OCI-LY1 (cell line): ENCODE results near the gene IPO13.

Experiments
- H2AFZ ChIP-seq: fragments of 200-600 bp; sonication (generic), shearing (Covaris generic); 2 replicates; pipeline ENCODE4 v1.6.0; 2014; ENCODE audit warnings: antibody characterized with exemption, mild to moderate bottlenecking, low read length
- H3F3A ChIP-seq: fragments of 200-600 bp; sonication (generic), shearing (Covaris generic); 2 replicates; pipeline ENCODE4 v1.6.0; 2014; ENCODE audit warnings: mild to moderate bottlenecking, antibody characterized with exemption, low read length, moderate library complexity; ENCODE audit not compliant: insufficient read depth
- H3K27ac ChIP-seq: fragments of 200-600 bp; sonication (generic); 2 replicates; pipeline ENCODE4 v1.5.1; 2014; ENCODE audit warnings: low read length, mixed run types, mild to moderate bottlenecking, low read depth; ENCODE audit not compliant: poor library complexity, severe bottlenecking
- H3K27me3 ChIP-seq: fragments of 200-600 bp; sonication (generic); 2 replicates; pipeline ENCODE4 v1.6.0; 2014; ENCODE audit warnings: antibody characterized with exemption, mild to moderate bottlenecking, low read length, moderate library complexity; ENCODE audit not compliant: insufficient read depth
- H3K36me3 ChIP-seq: fragments of 200-600 bp; sonication (generic); 2 replicates; pipeline ENCODE4 v1.6.1; 2014; ENCODE audit warnings: mild to moderate bottlenecking, antibody characterized with exemption, low read length, moderate library complexity, mixed read lengths; ENCODE audit not compliant: insufficient read depth
- H3K4me1 ChIP-seq: fragments of 200-600 bp; sonication (generic); 2 replicates; pipeline ENCODE4 v1.5.1; 2014; ENCODE audit warnings: mild to moderate bottlenecking, low read length, moderate library complexity; ENCODE audit not compliant: insufficient read depth, severe bottlenecking
- H3K4me2 ChIP-seq: fragments of 200-600 bp; sonication (generic), shearing (Covaris generic); 2 replicates; pipeline ENCODE4 v1.6.1; 2014; ENCODE audit warnings: low read length
- H3K4me3 ChIP-seq: fragments of 200-600 bp; sonication (generic); 2 replicates; pipeline ENCODE4 v1.5.1; 2014; ENCODE audit warnings: low read length, low read depth, mild to moderate bottlenecking, mixed read lengths; ENCODE audit not compliant: poor library complexity, severe bottlenecking
- H3K79me2 ChIP-seq: fragments of 200-600 bp; shearing (Covaris generic); 2 replicates; pipeline ENCODE4 v1.6.1; 2016; ENCODE audit warnings: mixed run types, low read length, mixed read lengths; ENCODE audit not compliant: insufficient read depth
- H3K9ac ChIP-seq: fragments of 200-600 bp; sonication (generic), shearing (Covaris generic); 2 replicates; pipeline ENCODE4 v1.6.1; 2014; ENCODE audit warnings: mild to moderate bottlenecking, low read length, mixed read lengths
- H3K9me2 ChIP-seq: fragments of 200-600 bp; sonication (generic), shearing (Covaris generic); 2 replicates; pipeline ENCODE4 v1.6.1; 2014; ENCODE audit warnings: low read depth, mild to moderate bottlenecking, low read length, mixed read lengths
- H3K9me3 ChIP-seq: fragments of 200-600 bp; shearing (Covaris generic); 2 replicates; pipeline ENCODE4 v1.6.1; 2014; ENCODE audit warnings: low read length, mixed read lengths
- H4K20me1 ChIP-seq: fragments of 200-600 bp; sonication (generic), shearing (Covaris generic); 2 replicates; pipeline ENCODE4 v1.6.0; 2016; ENCODE audit warnings: mild to moderate bottlenecking, low read length; ENCODE audit not compliant: insufficient read depth
- CTCF ChIP-seq: fragments of 200-600 bp; sonication (generic), shearing (Covaris generic); IDR thresholded peaks from 2 replicates; pipeline ENCODE4 v1.5.1; 2017; ENCODE audit warnings: mild to moderate bottlenecking, antibody characterized with exemption, low read length, moderate library complexity, mixed read lengths
- EZH2 ChIP-seq: fragments of 200-600 bp; sonication (generic), shearing (Covaris generic); IDR thresholded peaks from 2 replicates; pipeline ENCODE4 v1.8.0; 2017; ENCODE audit warnings: borderline replicate concordance, mixed run types, mild to moderate bottlenecking, antibody characterized with exemption, low read length, moderate library complexity, mixed read lengths

IPO13 gene

GRCh38 chr1:43982241-43982640 is 35.5 kb downstream of the IPO13 start:
- no peaks in the 10 kb centered on the region for H4K20me1 ChIP-seq
- H3K27me3 ChIP-seq: 0 out of 2 replicates have a peak, but pooled peaks cover 8% of the 10 kb centered on the region
- no peaks in the 10 kb centered on the region for H3K9me3 ChIP-seq
- peaks cover 4% of the 10 kb centered on the region; the same call in 1 of the 2 replicates for H3F3A ChIP-seq
- H3K79me2 ChIP-seq: no peaks in the 10 kb centered on the region
- H3K9ac ChIP-seq: no peak overlapping the region
- TF ChIP-seq CTCF: no peak
- no peak for TF ChIP-seq EZH2
- H3K4me2 ChIP-seq: no peak overlapping the region
- no peaks in the 10 kb centered on the region for H3K9me2 ChIP-seq
- H3K36me3 ChIP-seq: peaks cover 15% of the 10 kb centered on the region
- H3K27ac ChIP-seq: no peak overlapping the region
- no peak overlapping the region for H3K4me3 ChIP-seq
- peaks cover 15% of the 10 kb centered on the region for H3K4me1 ChIP-seq
- H2AFZ ChIP-seq: no peak overlapping the region

- no peaks in the 10 kb centered on the region for H4K20me1 ChIP-seq
- no peaks in the 10 kb centered on the region for H3K9me3 ChIP-seq
- H3K79me2 ChIP-seq: no peaks in the 10 kb centered on the region
- no peak overlapping the region for H3K9ac ChIP-seq
- H3K4me2 ChIP-seq: no peak overlapping the region
- peaks cover 1% of the 10 kb centered on the region; the same call in 1 of the 2 replicates for H3F3A ChIP-seq
- peaks cover 14% of the 10 kb centered on the region for H3K4me1 ChIP-seq
- 0 out of 2 replicates have a peak, but pooled peaks cover 8% of the 10 kb centered on the region for H3K27me3 ChIP-seq
- H3K27ac ChIP-seq: no peak overlapping the region
- H3K36me3 ChIP-seq: peaks cover 9% of the 10 kb centered on the region
- H3K4me3 ChIP-seq: no peak overlapping the region
- no peak overlapping the region for H2AFZ ChIP-seq
- no peaks in the 10 kb centered on the region for H3K9me2 ChIP-seq
- TF ChIP-seq EZH2 (no peak), CTCF (no peak)
These were observed 36.1 kb downstream of the IPO13 start for GRCh38 chr1:43982808-43983207.

GRCh38 chr1:43983253-43983899 is 36.6 kb downstream of the IPO13 start:
- Histone ChIP-seq H3K9ac (no peak overlapping the region), H3K9me3 (no peaks in the 10 kb centered on the region), H3F3A (no peaks in the 10 kb centered on the region), H3K4me3 (no peak overlapping the region), H3K4me1 (peaks cover 11% of the 10 kb centered on the region), H4K20me1 (no peaks in the 10 kb centered on the region), H3K79me2 (no peaks in the 10 kb centered on the region), H3K27ac (no peak overlapping the region), H3K27me3 (0 out of 2 replicates have a peak, but pooled peaks cover 8% of the 10 kb centered on the region), H3K36me3 (peaks cover 4% of the 10 kb centered on the region), H2AFZ (no peak overlapping the region), H3K4me2 (no peak overlapping the region), H3K9me2 (no peaks in the 10 kb centered on the region)
- no peak for TF ChIP-seq EZH2
- no peak for TF ChIP-seq CTCF
